HG03460 (cell line): ENCODE measurements around the gene XCR1.
"Not testable (repeated sequence)": the region's sequence is repeated elsewhere in the genome, so short reads cannot be mapped to it uniquely, and the experiment has no call there.

Source experiments
- ATAC-seq: cut with Tn5 transposase; IDR thresholded peaks from one replicate; pipeline ENCODE4 v1.9.1; 2021; ENCODE audit not compliant: unreplicated experiment

Gene XCR1

DNA sequence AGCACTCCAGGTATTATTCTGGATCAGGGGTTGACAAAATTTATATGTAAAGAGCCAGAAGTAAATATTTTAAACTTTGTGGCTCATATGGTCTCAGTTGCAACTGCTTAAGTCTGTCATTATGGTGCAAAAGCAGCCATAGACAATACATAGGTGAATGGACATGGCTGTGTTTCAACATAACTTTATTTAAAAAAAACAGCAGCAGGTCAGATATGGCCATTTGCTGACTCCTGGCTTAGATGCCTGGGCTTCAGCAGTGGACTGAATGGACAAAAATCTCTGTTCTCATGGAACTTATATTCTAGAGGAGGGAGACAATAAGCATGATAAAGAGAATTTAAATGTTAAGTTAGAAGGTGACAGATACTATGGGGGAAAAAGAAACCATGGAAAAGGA is 20.0 kb downstream of the XCR1 start:
- no peak for ATAC-seq

DNA sequence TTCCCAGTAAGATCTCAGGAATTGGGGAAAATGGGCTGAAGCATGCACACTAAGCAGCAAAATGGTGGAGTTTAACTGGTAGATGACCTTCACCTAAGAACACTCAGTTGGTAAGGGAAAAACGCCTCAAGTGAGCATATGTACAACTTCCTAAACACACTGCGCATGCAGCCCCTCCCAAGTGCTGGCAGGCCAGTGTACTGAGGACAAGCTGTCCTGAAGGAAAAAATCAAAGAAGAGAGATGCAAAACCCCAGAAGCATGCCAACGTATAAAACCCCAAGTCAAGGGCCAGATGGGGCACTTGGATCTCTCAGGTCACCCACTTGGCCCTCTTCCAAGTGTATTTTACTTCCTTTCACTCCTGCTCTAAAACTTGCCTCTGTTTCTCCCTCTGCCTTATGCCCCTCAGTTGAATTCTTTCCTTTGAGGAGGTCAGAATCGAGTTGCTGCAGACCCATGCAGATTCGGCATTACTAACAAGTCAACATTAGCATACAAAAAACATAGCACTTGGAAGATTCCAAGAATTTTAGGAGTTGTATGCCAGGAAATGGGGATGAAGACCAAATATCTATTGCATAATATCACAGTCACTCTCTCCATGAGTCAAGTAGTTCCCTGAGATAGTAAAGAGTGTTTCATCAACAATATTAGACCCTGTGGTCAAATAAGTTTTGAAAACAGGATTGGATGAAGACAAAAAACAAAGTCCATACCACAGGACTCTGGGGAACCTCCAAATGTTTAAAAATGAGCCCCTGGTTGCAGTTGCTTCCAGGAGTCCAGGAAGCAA is 20.8 kb downstream of the XCR1 start:
- ATAC-seq = no peak

DNA sequence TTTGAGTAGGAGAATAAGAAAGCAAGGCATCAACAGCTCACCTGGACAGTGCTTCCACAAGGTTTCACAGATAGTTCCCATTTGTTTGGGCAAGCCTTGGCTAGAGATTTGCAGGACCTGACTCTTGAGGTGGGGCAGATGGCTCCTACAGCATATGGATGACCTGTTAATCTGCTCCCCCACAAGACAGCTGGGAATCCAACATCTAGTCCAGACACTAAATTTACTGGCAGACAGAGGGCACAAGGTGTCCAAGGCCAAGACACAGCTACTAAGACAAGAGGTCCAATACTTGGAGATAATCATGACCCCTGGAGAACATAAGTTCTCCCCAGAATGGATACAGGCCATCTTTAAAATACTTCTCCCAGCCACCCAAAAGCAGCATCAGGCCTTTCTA is 23.6 kb downstream of the XCR1 start:
- not testable (repeated sequence) for ATAC-seq

DNA sequence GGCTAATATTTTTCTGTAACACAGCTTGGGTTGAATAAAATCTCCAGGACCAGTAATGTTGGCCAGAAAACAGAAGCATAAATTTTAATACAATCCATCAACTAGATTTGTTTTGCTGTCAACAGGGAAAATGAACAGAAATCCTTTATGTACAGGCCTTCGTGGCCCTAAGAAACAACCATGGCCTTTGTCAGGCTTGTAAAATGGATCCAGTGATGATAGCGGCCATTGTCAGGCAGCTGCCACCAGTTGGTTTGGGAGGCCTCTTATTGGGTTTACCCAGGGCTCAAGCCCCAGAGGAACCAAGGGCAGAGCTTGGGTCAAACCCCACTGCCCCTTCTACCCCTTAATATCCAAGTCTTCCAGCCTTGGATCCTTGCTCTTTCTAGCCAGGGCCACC is 26.1 kb downstream of the XCR1 start:
- ATAC-seq = no peak

DNA sequence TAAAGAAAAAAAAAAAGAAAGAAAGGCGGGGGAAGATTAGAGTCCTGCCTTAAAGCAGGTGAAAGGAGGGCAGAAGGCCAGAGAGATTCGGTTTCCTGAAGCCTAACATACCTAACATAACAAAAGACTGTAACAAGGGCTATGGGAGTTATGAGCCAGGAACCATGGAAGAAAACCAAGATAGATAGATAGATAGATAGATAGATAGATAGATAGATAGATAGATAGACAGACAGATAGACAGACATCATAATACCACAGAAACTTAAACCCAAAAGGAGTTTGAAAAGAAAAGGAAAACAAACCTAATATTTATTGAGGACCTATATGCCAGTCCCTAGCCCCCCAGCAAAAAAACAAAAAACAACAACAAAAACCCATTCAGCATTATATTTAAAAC is 29.3 kb downstream of the XCR1 start:
- no peak for ATAC-seq

DNA sequence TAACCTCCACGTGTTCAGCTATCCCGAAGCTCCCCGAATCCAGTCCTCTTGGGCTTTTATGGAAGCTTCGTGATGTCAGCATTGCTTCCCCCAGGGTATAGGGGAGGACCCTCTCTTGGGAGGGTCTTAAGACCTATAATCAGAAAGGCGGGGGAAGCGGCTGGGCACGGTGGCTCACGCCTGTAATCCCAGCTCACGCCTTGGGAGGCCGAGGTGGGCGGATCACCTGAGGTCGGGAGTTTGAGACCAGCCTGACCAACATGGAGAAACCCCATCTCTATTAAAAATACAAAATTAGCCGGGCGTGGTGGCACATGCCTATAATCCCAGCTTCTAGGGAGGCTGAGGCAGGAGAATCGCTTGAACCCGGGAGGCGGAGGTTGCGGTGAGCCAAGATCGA is 29.8 kb downstream of the XCR1 start:
- not testable (repeated sequence) for ATAC-seq

DNA sequence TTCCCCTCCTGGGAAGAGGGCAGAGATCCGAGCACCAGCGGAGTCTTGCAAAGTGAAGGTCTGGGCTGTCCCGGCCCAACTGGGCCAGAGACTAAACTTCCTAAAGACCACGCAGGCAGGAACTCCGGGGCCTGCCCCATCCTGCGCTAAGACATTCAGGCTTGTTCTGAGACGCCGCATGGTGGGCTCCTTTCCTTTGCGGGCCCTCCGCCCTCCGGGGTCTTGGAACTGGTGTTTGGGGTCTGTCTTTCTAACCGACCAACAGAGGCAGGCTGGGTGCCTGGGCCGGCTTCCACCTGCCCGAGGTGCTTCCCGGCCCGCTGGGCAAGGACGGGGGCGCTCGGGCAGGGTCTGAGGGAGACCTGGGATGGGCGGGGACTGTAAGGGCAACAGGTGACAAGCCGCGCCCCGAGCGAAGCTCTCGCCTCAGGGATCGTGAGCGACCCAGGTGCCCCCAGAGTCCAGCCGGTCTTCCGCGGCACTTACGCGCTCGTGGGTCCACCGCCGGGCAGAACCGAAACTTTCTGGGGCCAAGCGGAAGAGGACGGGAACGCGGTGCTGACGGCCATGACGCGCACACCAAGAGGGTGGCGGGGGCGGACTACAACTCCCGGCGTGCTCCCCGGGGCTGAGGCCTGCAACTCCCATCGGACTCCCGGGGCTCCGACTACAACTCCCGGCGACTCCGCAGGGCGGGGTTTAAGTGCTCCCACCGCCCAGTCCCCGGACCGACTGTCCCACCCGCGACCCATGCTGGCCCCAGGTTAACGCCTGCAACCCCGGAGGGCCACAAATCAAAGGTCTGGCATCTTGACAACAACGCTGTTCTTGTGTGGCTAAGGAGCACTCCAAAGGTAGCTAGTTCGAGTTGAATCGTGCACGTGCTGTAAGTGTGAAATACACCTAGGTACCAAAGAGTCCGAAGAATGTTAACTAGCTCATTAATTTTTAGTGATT is 31.8 kb downstream of the XCR1 start, which contains the start of gene FYCO1:
Gene FYCO1 (minus strand): TSS at position 589 of the 957 bp plus-strand sequence. CDS start 10,914 bp downstream, outside the sequence.
- peak; percentile 95 for ATAC-seq

DNA sequence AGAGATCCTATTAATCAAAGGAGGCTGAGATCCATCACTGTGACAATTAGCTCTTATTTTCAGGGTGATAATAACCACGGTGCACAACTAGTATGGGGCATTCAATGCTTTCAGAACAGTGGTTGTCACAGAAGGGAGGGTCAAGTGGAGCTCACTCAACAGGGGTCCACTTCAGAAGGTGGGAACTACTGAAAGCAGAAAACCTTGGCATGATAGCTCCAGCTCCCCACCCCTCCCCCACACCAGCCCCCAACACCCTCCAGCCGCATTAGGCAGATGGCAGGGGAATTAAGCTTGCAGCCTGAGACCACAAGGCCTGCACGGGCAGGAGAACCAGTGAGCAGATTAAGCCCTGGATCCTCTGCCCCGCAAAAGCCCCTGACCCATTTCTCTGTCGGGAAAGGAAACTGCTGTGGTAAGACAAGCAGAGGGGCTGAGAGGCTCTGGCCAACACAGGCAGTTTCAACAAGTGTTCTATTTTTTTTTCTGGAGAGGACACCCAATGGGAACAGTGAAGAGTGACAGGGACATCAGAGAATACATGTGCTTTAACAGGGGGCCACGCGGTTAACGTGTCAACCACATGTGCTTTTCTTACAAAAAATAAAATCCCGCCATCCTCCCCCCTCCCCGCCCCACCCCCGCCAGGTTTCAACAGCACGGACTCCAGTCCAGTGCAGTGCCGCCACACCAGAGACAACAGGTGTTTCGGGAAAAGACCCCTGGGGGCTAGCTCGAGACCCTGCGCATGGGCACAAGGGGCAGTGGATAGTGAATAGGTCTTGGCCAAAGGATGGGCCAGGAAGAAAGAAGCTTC is 32.7 kb downstream of the XCR1 start:
- ATAC-seq = peak; percentile 7

DNA sequence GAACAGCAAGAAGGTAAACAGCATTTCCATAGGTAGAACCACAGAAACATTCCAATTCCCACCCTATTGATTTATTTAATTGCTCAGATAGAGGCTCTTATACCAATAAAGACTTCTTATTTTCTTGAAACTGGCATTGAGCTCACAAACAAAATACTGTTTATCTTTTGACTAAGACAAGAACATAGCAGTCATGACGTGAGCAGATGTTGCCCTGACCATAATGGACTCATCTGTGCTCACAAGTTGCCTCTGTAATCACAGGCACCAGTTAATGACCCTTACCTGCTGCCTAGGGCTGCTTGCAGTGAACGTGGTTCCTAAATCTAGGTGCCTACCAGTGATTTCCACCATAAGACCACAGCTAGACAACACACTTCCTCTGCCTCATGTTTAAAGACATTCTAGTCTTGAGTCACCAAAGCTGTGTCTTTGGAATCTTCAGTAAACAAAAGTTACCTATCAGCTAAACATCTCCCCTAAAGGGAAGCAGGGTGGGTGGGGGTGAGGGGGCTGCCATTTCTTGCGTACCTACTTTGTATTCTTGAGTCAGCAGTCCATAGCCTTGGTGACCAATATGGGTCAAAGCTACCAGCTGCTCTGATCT is 33.8 kb downstream of the XCR1 start:
- no peak for ATAC-seq

DNA sequence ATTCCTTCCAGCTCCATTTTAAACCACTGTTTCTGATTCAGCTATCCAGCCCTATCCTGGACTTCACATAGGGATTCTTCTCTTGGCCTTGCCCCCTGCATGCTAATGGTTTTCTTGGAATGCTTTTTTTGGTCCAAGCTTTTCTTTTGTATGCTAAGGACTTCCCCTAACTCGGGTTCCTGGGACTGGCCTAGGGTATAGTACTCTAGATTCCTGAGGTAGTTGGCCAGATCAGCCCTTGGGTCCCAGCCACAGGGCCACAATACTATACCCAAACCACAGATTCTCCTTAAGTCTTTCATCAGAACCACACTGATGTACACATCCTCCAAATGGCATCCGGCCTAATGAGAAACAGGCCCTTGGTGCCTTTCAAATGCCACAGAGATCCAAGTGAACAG is 34.5 kb downstream of the XCR1 start:
- ATAC-seq = no peak

DNA sequence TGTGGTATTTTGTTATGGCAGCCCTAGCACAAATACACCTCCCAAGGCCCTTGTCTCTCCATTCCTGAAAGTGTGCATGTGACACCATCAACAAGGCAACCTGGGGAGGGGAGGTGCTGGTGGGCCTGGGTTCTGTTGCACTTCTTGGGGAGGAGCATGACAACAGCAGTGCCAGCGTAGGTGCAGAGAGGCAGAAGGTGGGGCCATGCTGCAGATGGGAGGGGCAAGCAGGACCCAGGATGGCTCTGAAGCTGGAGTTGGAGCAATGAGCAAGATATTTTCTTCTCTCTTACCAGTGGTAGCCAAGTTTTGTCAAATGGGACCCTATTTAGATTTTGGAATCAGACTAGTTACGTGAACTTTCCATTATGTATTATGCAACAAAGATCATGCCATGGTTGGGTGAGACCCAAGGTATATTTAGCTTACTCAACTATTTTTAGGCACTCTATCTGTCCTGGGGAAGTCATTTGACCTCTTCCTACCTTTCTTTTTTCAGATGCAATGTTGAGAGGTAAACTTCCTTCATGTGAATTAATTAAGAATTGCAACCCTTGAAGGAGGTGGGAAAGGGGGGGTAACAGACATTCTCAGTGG is 35.1 kb downstream of the XCR1 start:
- no peak for ATAC-seq

DNA sequence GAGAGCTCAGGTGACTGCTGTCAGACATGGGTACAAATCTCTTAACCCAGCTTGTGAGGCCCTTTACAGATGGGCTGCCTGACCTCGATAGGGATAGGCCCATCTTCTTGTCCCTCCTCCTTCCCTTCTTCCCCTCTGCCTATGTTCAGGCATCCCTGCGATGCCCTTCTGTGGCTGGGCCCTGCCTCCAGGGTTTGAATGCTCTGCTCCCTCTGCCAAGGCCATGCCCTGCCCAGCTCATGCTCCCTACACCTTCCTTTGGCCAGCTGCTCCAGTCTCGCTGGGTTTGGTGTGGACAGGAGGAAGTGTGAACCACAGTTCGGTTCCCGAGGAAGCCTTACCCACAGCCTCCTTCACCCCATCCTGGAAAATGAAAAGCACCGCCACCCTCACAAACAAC is 35.9 kb downstream of the XCR1 start:
- no peak for ATAC-seq

DNA sequence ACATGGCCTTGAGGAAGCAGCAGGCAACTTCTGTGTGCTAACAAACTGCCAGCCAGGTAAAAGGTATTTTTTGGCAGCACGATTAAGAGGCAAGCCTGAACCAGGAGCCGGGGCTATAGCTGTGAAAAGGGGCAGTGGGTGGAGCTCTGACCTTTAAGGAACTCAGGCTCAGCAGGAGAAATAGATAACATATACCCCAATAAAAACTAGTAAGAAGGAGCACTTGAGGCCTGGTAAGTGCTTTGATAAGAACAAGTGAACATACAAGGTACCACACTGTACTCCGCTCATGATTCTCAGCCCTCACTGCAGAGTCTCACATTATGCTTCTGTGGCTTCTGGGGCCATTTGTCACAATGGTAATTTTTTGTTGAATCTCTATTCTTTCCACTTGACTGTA is 37.1 kb downstream of the XCR1 start:
- ATAC-seq = no peak

DNA sequence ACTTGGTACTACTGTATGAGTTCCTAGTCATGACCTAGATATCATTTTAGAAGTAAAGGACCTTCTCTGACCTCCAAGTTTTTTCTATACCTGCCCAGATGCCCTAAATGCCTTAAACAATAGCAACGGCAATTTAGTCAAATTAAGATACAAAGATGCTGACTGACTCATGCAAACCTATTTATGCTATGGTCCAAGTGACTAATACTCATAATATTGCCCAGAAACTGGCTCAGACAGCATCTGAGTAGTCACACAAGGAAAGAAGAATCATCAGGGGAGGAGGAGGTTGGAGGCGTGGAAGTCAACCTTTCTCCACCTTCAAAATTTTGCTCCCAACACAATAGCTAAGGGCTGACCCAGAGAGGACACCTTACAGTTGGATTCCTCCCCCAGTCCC is 38.5 kb downstream of the XCR1 start:
- no peak for ATAC-seq

DNA sequence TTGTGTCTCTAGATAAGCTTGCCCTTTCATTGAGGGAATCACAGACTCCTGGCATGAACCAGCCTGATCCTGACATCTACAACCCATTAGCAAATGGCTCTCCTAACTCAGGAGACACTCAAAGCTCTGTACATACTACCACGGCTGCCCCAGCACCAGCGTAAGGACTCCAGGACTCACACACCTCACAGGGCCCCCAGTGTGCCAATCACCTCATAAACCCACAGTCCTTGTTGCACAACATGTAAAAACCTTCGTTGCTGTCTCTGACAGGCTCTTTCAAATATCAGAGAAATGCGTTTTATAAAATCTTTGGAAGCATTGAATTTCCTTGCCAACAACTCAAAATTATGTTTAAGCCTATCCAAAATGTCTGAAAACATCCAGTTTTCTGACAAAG is 38.9 kb downstream of the XCR1 start:
- no peak for ATAC-seq

DNA sequence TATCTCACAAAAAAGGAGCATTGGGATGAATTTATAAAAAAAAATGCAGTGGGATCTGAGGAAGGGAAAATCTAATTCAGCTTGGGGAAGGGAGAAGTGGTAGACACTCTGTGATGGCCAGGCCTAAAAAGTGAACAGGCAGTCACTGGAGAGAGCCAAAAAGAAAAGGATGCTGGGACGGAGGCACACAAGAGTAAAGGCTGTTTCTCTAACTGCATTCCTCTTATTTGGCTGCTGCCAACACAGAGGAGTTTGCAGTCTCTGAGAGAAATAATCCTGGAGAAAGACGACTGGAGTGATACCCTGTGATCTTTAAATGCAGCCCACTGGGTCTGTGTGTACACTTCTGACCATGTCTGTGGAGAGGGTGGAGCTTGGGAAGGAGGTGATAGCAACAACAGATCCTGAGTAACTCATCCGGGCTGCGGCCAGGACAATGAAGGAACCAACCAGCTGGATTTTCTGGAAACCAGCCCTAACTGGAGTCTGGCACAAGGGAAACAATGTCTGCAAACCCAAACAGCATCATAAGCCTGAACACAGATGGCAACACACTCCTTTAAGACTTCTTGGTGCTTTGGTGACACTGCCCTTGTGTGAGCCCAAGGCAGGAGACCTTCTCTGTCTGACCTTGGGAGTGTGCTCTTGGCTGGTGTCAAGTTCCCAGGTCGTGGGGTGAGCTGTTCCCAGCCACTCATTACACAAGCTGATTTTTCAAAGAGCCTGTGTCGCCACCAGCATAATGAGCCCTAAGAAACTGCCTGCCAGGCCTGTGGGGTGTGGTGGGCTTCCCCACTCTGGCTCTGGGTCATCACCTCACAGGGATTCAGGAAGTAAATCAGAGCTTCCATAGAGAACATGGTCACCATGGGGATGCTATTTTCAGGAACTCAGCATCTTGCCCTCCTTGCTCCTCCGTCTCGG is 39.7 kb downstream of the XCR1 start:
- ATAC-seq = no peak

DNA sequence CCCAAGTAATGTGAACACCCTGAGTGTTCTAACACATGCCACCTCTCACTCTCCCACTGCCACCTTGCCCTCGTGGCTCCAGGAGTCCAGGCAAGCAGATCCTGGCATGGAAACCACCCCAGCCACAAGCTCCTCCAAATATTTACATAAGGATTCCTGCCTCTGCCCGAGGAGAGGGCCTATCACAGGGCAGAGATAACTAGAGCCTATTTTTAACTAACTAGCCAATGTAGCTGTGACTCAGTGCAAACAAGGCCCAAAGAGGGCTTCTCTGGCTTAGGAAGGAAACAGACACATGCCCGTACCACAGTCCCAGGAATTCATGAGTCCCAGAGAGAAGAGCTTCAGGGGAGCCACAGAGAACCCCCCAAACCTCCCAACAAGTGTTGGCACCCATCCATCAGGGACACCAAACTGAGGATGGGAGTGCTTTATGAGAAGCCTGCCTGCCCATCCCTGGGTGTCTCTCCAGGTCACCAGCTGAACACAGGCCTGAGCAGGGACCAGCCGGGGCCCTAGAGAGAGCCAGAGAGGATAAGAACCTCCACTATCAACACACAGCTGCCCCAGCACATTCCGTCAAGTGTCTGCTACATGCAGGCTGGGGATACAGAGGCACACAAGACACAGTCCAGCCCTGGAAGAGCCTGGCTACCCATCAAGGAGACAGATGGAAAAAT is 40.8 kb downstream of the XCR1 start:
- no peak for ATAC-seq

DNA sequence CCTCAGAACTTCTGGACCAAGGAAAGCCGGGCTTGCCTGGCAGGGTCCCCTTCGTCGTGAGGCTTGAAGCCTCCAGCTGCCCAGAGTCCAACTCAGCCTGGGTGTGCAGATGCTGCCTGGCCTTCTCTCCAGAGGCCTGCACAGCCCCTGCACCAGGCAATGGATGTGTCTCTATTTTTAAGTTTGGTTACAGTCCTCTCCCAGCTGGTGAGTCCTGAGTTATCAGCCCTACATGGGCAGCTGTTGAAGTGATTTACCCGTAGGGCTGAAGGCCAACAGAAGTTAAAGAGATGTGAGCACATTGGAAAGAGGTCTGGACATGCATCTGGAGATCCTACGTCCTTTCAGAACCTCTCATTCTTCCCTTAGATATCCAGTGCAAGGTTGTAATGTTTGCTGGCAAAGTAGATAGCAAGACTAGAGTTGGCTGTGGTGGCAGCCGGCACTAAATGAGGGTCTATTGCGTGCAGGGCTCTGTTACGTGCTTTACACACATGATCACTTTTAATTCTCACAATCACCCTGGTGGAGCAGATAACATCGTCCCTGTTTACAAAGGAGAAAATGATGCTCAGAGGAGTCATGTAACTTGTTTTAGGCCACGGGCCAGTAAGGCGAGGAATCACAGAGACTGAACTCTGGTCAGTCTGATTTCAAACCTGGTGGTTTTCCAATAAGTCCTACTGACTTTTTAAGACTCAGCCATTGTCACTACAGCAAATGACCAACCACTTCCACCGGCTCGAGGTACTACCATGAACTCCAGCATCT is 41.6 kb downstream of the XCR1 start:
- ATAC-seq = no peak
